Progenitor cell of endocrine pancreas (in vitro differentiated cells): ENCODE data around the gene UBR3. TPM values are rescaled to one million over a fixed set of nuclear protein-coding genes. Genes with fewer than 3 reads are reported as not detected.
"Not testable (repeated sequence)": the region's sequence is repeated elsewhere in the genome, so short reads cannot be mapped to it uniquely, and the experiment has no call there.

Source experiments
- DNase-seq: peaks from one replicate; pipeline ENCODE4 v3.0.0; 2021; ENCODE audit warnings: low spot score; ENCODE audit not compliant: unreplicated experiment
- H3K27ac Mint-ChIP-seq: 2 replicates; pipeline ENCODE4 v1.8.0; 2021; ENCODE audit warnings: mild to moderate bottlenecking, moderate library complexity, mixed read lengths
- H3K27me3 Mint-ChIP-seq: 2 replicates; pipeline ENCODE4 v1.8.0; 2021; ENCODE audit warnings: mixed read lengths
- H3K36me3 Mint-ChIP-seq: 2 replicates; pipeline ENCODE4 v1.8.0; 2022; ENCODE audit warnings: mixed read lengths; ENCODE audit not compliant: insufficient read depth
- H3K4me1 Mint-ChIP-seq: 2 replicates; pipeline ENCODE4 v1.8.0; 2021; ENCODE audit warnings: low read depth, mixed read lengths
- H3K4me3 Mint-ChIP-seq: 2 replicates; pipeline ENCODE4 v1.8.0; 2021; ENCODE audit warnings: low read depth, mild to moderate bottlenecking, moderate library complexity, mixed read lengths
- H3K9me3 Mint-ChIP-seq: 2 replicates; pipeline ENCODE4 v1.8.0; 2021; ENCODE audit warnings: low read depth, mixed read lengths
- total RNA-seq: library from RNA; stranded (reverse); gene quantifications from 2 replicates; pipeline ENCODE4 v1.2.1, GENCODE V29; 2021
- TF ChIP-seq, protein P1 (sequence below): fragments of 200-600 bp; sonication (generic); IDR thresholded peaks from one replicate; pipeline ENCODE4 v1.5.0; 2021; ENCODE audit warnings: antibody characterized with exemption, mild to moderate bottlenecking; ENCODE audit not compliant: unreplicated experiment

UBR3 gene
- total RNA-seq, 1 donor from 2014 or later = 36.9 TPM

GRCh38 chr2:169865492-169865891, 38.2 kb downstream of the UBR3 start:
- peaks cover 8% of the 10 kb centered on the region for H3K4me1 Mint-ChIP-seq
- peaks cover 10% of the 10 kb centered on the region for H3K36me3 Mint-ChIP-seq
- H3K27ac Mint-ChIP-seq = no peak overlapping the region
- no peaks in the 10 kb centered on the region for H3K27me3 Mint-ChIP-seq
- no peak overlapping the region for H3K4me3 Mint-ChIP-seq
- TF ChIP-seq, protein P1, sequence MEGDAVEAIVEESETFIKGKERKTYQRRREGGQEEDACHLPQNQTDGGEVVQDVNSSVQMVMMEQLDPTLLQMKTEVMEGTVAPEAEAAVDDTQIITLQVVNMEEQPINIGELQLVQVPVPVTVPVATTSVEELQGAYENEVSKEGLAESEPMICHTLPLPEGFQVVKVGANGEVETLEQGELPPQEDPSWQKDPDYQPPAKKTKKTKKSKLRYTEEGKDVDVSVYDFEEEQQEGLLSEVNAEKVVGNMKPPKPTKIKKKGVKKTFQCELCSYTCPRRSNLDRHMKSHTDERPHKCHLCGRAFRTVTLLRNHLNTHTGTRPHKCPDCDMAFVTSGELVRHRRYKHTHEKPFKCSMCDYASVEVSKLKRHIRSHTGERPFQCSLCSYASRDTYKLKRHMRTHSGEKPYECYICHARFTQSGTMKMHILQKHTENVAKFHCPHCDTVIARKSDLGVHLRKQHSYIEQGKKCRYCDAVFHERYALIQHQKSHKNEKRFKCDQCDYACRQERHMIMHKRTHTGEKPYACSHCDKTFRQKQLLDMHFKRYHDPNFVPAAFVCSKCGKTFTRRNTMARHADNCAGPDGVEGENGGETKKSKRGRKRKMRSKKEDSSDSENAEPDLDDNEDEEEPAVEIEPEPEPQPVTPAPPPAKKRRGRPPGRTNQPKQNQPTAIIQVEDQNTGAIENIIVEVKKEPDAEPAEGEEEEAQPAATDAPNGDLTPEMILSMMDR = no peak
- H3K9me3 Mint-ChIP-seq = peaks cover 7% of the 10 kb centered on the region
- DNase-seq = no peak

GRCh38 chr2:169866230-169866629, 39.0 kb downstream of the UBR3 start:
- not testable (repeated sequence) for H3K27ac Mint-ChIP-seq, H3K9me3 Mint-ChIP-seq, H3K4me1 Mint-ChIP-seq, H3K27me3 Mint-ChIP-seq, H3K4me3 Mint-ChIP-seq, H3K36me3 Mint-ChIP-seq, DNase-seq

DNA sequence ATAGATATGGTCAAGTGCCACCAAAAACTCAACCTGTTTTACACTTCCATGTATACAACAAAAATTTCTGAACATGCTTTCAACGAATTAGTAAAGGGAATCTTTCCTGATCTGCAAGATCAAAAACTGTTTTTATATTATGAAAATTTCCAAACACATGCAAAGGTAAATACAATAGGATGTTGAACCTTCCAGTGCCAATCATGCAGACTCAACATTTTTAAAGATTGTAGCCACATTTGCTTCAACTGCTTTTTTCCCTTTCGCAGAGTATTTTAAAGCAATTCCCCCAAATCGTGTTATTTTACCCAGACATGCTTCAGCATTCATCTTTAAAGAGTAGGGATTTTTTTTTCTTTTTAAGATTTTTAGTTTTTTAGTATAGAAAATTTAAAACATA, 40.3 kb downstream of the UBR3 start:
- Mint-ChIP-seq H3K27me3 (no peaks in the 10 kb centered on the region), H3K27ac (no peak overlapping the region), H3K9me3 (peaks cover 3% of the 10 kb centered on the region), H3K4me1 (peaks cover 6% of the 10 kb centered on the region), H3K4me3 (no peak overlapping the region), H3K36me3 (peaks cover 3% of the 10 kb centered on the region)
- DNase-seq = no peak
- TF ChIP-seq, protein P1 = no peak

DNA sequence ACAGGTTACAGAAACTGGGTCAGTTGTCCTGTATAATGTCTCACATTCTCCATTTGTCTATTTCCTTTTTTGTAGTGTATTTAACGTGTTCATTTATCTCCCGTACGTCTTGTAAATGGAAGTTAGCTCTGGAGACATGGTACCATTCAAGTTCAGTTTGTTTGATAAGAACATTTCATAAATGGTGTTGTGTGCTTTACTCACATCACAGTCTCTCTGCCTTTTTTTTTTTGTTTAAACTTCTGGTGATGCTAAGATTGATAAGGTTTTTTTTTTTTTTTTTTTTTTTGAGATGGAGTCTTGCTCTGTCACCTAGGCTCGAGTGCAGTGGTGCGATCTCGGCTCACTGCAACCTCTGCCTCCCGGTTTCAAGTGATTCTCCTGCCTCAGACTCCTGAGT, 41.7 kb downstream of the UBR3 start:
- H3K9me3 Mint-ChIP-seq = peaks cover 3% of the 10 kb centered on the region

GRCh38 chr2:169871369-169871768, 44.1 kb downstream of the UBR3 start:
- H3K27ac Mint-ChIP-seq, H3K4me1 Mint-ChIP-seq, H3K9me3 Mint-ChIP-seq, H3K27me3 Mint-ChIP-seq, H3K36me3 Mint-ChIP-seq, DNase-seq, H3K4me3 Mint-ChIP-seq: not testable (repeated sequence)

More for the DNA sequence above, 41.7 kb downstream of the UBR3 start:
- H3K27ac Mint-ChIP-seq = no peak overlapping the region
- H3K36me3 Mint-ChIP-seq = peaks cover 3% of the 10 kb centered on the region
- TF ChIP-seq, protein P1 = no peak
- no peaks in the 10 kb centered on the region for H3K27me3 Mint-ChIP-seq
- H3K4me3 Mint-ChIP-seq = no peak overlapping the region
- peaks cover 2% of the 10 kb centered on the region for H3K4me1 Mint-ChIP-seq
- DNase-seq = no peak

GRCh38 chr2:169871994-169872393, 44.7 kb downstream of the UBR3 start:
- no peaks in the 10 kb centered on the region for H3K9me3 Mint-ChIP-seq
- peaks cover 2% of the 10 kb centered on the region for H3K4me1 Mint-ChIP-seq

More at GRCh38 chr2:169871994-169872393, 44.7 kb downstream of the UBR3 start:
- Mint-ChIP-seq H3K36me3 (peaks cover 7% of the 10 kb centered on the region), H3K27me3 (no peaks in the 10 kb centered on the region), H3K27ac (no peak overlapping the region), H3K4me3 (no peak overlapping the region)
- DNase-seq = no peak
- TF ChIP-seq, protein P1 = no peak
